Peyer's patch (tissue), 4 donors: ENCODE data around the gene GPR18. TPM values are rescaled to one million over a fixed set of nuclear protein-coding genes. Genes with fewer than 3 reads are reported as not detected.

ENCODE experiments used
- DNase-seq, 3 donors: peaks; one replicate each; pipeline ENCODE4 v3.0.0-alpha.2; 2017 to 2019
- H3K27ac ChIP-seq, 4 donors: fragments of 200-600 bp; sonication (generic); one replicate each; pipeline ENCODE4 v1.5.1; 2016 to 2019
- H3K27me3 ChIP-seq, 2 donors: fragments of 200-600 bp; sonication (generic); one replicate each; pipeline ENCODE4 v1.5.1; 2019
- H3K36me3 ChIP-seq, 3 donors: fragments of 200-600 bp; sonication (generic); one replicate each; pipeline ENCODE4 v1.5.1; 2016 to 2019
- H3K4me1 ChIP-seq, 4 donors: fragments of 200-600 bp; sonication (generic); one replicate each; pipeline ENCODE4 v1.5.1; 2016 to 2019
- H3K4me3 ChIP-seq, 4 donors: fragments of 200-600 bp; sonication (generic); 1 replicate in 3 of 4; 2 replicates in 1 of 4; pipeline ENCODE4 v1.5.1; 2016 to 2019; ENCODE audit warnings: mild to moderate bottlenecking in 1 of 4
- H3K9me3 ChIP-seq, 4 donors: fragments of 200-600 bp; sonication (generic); one replicate each; pipeline ENCODE4 v1.5.1; 2016 to 2019; ENCODE audit warnings: mild to moderate bottlenecking in 1 of 4
- POLR2A ChIP-seq, 2 donors: fragments of 450-650 bp; IDR thresholded peaks; one replicate each; pipeline ENCODE4 v1.5.1; 2017; ENCODE audit warnings: antibody characterized with exemption in 2 of 2, mild to moderate bottlenecking in 2 of 2, moderate library complexity in 2 of 2
- total RNA-seq, 4 donors: library from RNA; depleted of rRNA; stranded (reverse); fragments of >200 nt; gene quantifications; one replicate each; pipeline ENCODE4 v1.1.0, GENCODE V29; 2016
- TF ChIP-seq, protein P1 (sequence below), 6 experiments: fragments of 450-650 bp in 4 of 6; fragments of 200-600 bp in 2 of 6; sonication (generic) in 1 of 6; IDR thresholded peaks; one replicate each; pipeline ENCODE4 v1.5.1; 2017 to 2019; ENCODE audit warnings: antibody characterized with exemption in 6 of 6, mild to moderate bottlenecking in 3 of 6, moderate library complexity in 1 of 6

The GPR18 gene
- total RNA-seq, 4 donors from 2014 or later: 0.53 to 4.1 TPM; not detected in 2

DNA sequence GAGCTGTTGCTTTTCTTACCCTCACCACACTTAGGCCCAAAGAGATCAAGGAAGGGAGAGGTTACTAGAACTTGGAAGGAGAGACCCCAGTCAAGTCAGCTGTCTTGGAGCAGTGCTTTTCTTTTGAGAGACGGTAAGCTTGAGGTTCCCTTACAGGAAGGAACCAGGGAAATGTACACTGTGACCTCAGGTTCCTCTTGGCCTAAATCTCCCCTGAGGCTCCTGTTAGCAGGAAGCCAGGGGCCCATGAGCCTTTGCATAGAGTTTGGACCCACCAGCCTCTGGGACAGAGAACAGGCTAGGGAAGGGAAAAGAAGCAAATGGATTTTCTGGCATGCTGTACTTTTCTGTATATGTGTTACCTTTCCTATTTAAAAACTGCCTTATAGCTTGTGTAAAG lies 5.9 kb upstream of the GPR18 start:
- DNase-seq: peak in 2 of 3 donors; percentile 64 to 65
- Histone ChIP-seq H3K27me3 (no peaks in the 10 kb centered on the region), H3K9me3 (no peaks in the 10 kb centered on the region), H3K4me3 (no peak overlapping the region), H3K36me3 (no peaks in the 10 kb centered on the region), H3K27ac (peak overlapping the region in 1 of 4 donors; percentile 32), H3K4me1 (peaks cover 0 to 20% (median 2%) of the 10 kb centered on the region in 4 donors)
- no peak for TF ChIP-seq POLR2A (IDR thresholded peaks at IDR 0.05)
- TF ChIP-seq, protein P1, sequence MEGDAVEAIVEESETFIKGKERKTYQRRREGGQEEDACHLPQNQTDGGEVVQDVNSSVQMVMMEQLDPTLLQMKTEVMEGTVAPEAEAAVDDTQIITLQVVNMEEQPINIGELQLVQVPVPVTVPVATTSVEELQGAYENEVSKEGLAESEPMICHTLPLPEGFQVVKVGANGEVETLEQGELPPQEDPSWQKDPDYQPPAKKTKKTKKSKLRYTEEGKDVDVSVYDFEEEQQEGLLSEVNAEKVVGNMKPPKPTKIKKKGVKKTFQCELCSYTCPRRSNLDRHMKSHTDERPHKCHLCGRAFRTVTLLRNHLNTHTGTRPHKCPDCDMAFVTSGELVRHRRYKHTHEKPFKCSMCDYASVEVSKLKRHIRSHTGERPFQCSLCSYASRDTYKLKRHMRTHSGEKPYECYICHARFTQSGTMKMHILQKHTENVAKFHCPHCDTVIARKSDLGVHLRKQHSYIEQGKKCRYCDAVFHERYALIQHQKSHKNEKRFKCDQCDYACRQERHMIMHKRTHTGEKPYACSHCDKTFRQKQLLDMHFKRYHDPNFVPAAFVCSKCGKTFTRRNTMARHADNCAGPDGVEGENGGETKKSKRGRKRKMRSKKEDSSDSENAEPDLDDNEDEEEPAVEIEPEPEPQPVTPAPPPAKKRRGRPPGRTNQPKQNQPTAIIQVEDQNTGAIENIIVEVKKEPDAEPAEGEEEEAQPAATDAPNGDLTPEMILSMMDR (IDR thresholded peaks at IDR 0.05): no peak

DNA sequence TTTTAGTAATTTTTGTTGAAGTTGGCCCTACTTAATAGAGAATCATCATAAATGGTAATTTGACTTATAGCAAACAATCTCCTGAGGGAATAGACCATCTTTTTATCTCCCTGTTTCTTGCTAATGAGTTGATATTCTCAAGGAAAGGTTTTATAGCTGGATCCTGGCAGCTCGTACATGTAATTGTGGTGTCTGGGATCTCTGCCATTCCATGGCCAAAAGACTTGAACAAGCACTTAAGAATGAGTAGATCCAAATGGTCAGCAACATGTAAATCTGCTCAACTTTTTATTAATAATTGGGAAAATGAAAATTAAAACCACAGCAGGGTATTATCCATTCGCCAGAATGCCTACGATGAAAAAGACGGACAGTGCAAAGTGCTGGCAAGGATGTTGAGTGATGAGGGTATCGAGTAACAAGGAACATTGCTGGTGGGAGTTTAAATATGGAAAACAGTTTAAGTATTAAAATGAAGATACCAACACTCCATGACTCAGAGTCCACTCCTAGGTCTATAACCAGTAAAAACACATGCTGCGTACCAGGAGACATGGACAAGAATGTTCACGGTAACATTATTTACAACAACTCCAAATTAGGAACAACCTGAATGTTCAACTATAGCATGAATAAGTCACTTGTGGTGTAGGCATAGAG lies 5.1 kb upstream of the GPR18 start:
- H3K27me3 ChIP-seq: no peaks in the 10 kb centered on the region
- H3K4me1 ChIP-seq: peaks cover 0 to 20% (median 2%) of the 10 kb centered on the region in 4 donors
- no peak for TF ChIP-seq POLR2A (IDR thresholded peaks at IDR 0.05)
- TF ChIP-seq, protein P1 (IDR thresholded peaks at IDR 0.05): no peak
- DNase-seq: no peak
- no peaks in the 10 kb centered on the region for H3K9me3 ChIP-seq
- H3K4me3 ChIP-seq: no peak overlapping the region
- no peaks in the 10 kb centered on the region for H3K36me3 ChIP-seq
- H3K27ac ChIP-seq: no peak overlapping the region

DNA sequence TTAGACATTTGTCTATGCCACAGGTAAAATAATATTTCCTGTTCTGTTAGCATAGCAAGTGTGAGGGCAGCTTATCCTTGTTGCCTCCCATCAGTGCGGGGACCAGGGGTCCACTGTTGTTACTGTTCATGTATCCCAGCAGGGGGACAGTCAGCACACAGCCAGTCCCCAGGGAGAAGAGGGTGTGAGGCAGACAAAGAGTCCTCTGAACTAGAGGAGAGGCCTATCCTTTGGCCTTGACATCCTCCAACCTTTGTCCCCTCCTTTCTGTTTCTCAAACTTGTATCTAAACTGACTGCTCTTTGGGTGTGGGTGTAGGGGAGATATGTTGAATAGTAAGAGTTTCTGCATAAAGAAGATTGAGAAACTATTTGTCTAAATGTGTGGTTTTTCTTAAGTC lies 2.9 kb upstream of the GPR18 start:
- Histone ChIP-seq H3K27me3 (no peaks in the 10 kb centered on the region), H3K4me1 (peaks cover 0 to 20% (median 2%) of the 10 kb centered on the region in 4 donors), H3K27ac (no peak overlapping the region), H3K36me3 (no peaks in the 10 kb centered on the region), H3K4me3 (no peak overlapping the region), H3K9me3 (no peaks in the 10 kb centered on the region)
- DNase-seq: no peak
- no peak for TF ChIP-seq POLR2A (IDR thresholded peaks at IDR 0.05)
- TF ChIP-seq, protein P1 (IDR thresholded peaks at IDR 0.05): no peak

DNA sequence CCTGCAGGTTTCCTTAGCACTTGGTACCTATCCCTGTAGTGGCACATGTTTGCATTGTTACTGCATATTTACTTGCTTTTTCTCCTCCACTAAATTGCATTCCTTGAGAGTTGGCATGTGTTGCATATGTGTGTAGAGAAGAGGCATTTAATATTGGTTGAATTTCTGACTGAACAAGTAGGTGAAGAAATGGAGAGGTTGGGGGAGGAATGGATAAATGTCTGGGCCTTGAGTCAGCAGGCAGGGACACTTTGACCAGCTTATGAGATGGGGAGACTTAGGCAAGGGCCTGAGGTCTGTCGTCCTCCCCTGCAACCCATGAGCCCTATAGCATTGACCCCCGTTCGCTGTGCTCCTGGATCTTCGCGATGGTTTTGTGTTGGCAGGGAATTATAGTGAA lies 2.0 kb upstream of the GPR18 start:
- no peaks in the 10 kb centered on the region for H3K27me3 ChIP-seq
- peaks cover 0 to 15% (median 2%) of the 10 kb centered on the region in 4 donors for H3K4me1 ChIP-seq
- H3K27ac ChIP-seq: peak overlapping the region in 1 of 4 donors; percentile 78
- no peak for TF ChIP-seq POLR2A (IDR thresholded peaks at IDR 0.05)
- TF ChIP-seq, protein P1 (IDR thresholded peaks at IDR 0.05): no peak
- no peak for DNase-seq
- no peak overlapping the region for H3K4me3 ChIP-seq
- no peaks in the 10 kb centered on the region for H3K9me3 ChIP-seq
- peaks cover 0 to 3% (median 0%) of the 10 kb centered on the region in 3 donors for H3K36me3 ChIP-seq

DNA sequence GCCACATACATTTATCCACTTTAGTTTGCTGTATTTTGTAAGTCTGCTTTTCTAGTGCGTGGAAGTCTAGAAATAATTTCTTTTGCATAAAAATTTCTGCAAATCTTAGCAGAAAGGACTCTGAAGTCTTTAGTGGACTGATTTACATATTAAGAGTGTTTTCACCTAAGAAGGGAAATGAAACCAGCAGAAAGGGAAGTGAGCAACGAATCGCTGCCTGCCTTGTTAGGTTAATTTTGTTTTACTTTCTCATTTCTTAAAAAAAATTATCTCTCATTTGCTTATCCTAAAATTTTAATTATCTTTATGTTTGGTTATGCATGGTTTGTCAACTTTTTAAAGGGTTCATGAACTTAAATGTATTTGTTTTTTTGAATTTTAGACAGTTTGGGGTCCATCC lies 767 bp upstream of the GPR18 start:
- Histone ChIP-seq H3K9me3 (no peaks in the 10 kb centered on the region), H3K27me3 (no peaks in the 10 kb centered on the region), H3K4me1 (peaks cover 0 to 10% (median 2%) of the 10 kb centered on the region in 4 donors), H3K27ac (peak overlapping the region in 3 of 4 donors; percentile 42 to 78 (median 77)), H3K4me3 (no peak overlapping the region), H3K36me3 (peaks cover 0 to 12% (median 0%) of the 10 kb centered on the region in 3 donors)
- DNase-seq: no peak
- TF ChIP-seq POLR2A (IDR thresholded peaks at IDR 0.05): no peak
- TF ChIP-seq, protein P1 (IDR thresholded peaks at IDR 0.05): no peak
